ENCODE data around the gene ATG4B. TPM values are rescaled to one million over a fixed set of nuclear protein-coding genes. Genes with fewer than 3 reads are reported as not detected.

The ATG4B gene
- total and polyA plus RNA-seq, 9 of the 15 experiments (the other 6 are each of a cell fraction or from before 2014, with no cell fraction given): 5.9 to 58.8 (median 35.6) TPM

- TF ChIP-seq, protein P1, sequence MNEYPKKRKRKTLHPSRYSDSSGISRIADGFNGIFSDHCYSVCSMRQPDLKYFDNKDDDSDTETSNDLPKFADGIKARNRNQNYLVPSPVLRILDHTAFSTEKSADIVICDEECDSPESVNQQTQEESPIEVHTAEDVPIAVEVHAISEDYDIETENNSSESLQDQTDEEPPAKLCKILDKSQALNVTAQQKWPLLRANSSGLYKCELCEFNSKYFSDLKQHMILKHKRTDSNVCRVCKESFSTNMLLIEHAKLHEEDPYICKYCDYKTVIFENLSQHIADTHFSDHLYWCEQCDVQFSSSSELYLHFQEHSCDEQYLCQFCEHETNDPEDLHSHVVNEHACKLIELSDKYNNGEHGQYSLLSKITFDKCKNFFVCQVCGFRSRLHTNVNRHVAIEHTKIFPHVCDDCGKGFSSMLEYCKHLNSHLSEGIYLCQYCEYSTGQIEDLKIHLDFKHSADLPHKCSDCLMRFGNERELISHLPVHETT (CRISPR knock-in tag; conservative IDR thresholded peaks at IDR 0.05 in 1 of 2, IDR thresholded peaks at IDR 0.05 in 1 of 2): no peak; a peak in 1 of 4 replicates
- TF ChIP-seq, protein P2, sequence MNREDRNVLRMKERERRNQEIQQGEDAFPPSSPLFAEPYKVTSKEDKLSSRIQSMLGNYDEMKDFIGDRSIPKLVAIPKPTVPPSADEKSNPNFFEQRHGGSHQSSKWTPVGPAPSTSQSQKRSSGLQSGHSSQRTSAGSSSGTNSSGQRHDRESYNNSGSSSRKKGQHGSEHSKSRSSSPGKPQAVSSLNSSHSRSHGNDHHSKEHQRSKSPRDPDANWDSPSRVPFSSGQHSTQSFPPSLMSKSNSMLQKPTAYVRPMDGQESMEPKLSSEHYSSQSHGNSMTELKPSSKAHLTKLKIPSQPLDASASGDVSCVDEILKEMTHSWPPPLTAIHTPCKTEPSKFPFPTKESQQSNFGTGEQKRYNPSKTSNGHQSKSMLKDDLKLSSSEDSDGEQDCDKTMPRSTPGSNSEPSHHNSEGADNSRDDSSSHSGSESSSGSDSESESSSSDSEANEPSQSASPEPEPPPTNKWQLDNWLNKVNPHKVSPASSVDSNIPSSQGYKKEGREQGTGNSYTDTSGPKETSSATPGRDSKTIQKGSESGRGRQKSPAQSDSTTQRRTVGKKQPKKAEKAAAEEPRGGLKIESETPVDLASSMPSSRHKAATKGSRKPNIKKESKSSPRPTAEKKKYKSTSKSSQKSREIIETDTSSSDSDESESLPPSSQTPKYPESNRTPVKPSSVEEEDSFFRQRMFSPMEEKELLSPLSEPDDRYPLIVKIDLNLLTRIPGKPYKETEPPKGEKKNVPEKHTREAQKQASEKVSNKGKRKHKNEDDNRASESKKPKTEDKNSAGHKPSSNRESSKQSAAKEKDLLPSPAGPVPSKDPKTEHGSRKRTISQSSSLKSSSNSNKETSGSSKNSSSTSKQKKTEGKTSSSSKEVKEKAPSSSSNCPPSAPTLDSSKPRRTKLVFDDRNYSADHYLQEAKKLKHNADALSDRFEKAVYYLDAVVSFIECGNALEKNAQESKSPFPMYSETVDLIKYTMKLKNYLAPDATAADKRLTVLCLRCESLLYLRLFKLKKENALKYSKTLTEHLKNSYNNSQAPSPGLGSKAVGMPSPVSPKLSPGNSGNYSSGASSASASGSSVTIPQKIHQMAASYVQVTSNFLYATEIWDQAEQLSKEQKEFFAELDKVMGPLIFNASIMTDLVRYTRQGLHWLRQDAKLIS (CRISPR knock-in tag; IDR thresholded peaks at IDR 0.05): peak; percentile 94
- no peak for TF ChIP-seq CBFA2T3 (IDR thresholded peaks at IDR 0.05)
- no peak for TF ChIP-seq GATAD2A (IDR thresholded peaks at IDR 0.05)
- TF ChIP-seq HDAC2 (IDR thresholded peaks at IDR 0.05): no peak
- no peak for TF ChIP-seq ETS2 (tag; IDR thresholded peaks at IDR 0.05; ENCODE audit: borderline replicate concordance, poor library complexity, severe bottlenecking)
- no peak for TF ChIP-seq ZNF436 (CRISPR knock-in tag; IDR thresholded peaks at IDR 0.05)
- no peak for TF ChIP-seq GATA2 (CRISPR knock-in tag; IDR thresholded peaks at IDR 0.05)
- TF ChIP-seq ZNF644 (tag; IDR thresholded peaks at IDR 0.05; ENCODE audit: low read depth): no peak
- TF ChIP-seq RBM25 (IDR thresholded peaks at IDR 0.05; ENCODE audit: low read depth, low read length, severe bottlenecking): peak; percentile 49
- TF ChIP-seq, protein P3, sequence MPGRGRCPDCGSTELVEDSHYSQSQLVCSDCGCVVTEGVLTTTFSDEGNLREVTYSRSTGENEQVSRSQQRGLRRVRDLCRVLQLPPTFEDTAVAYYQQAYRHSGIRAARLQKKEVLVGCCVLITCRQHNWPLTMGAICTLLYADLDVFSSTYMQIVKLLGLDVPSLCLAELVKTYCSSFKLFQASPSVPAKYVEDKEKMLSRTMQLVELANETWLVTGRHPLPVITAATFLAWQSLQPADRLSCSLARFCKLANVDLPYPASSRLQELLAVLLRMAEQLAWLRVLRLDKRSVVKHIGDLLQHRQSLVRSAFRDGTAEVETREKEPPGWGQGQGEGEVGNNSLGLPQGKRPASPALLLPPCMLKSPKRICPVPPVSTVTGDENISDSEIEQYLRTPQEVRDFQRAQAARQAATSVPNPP (IDR thresholded peaks at IDR 0.05; ENCODE audit: borderline replicate concordance, insufficient read depth, insufficient read length): no peak
- no peak for TF ChIP-seq BACH1 (tag; IDR thresholded peaks at IDR 0.05)
- no peak for TF ChIP-seq ZNF121 (CRISPR knock-in tag; conservative IDR thresholded peaks at IDR 0.05)
- TF ChIP-seq SAP30 (IDR thresholded peaks at IDR 0.05; ENCODE audit: borderline replicate concordance, insufficient read depth, low read depth, low read length, poor library complexity, severe bottlenecking): peak; percentile 93
- no peak for TF ChIP-seq HSF4 (CRISPR knock-in tag; IDR thresholded peaks at IDR 0.05; ENCODE audit: borderline replicate concordance)
- 0 out of 2 replicates have a peak, but pooled peaks have one; percentile 28 for TF ChIP-seq ELF4 (CRISPR knock-in tag; IDR thresholded peaks at IDR 0.05)
- peak; percentile 74; the same call in 1 of the 2 replicates for TF ChIP-seq NKRF (IDR thresholded peaks at IDR 0.05; ENCODE audit: borderline replicate concordance)
- 0 out of 2 replicates have a peak, but pooled peaks have one; percentile 30 for TF ChIP-seq PML (IDR thresholded peaks at IDR 0.05; ENCODE audit: low read length)
Observed at GRCh38 chr2:241701399-241702154, 64.1 kb downstream of the ATG4B start, which contains the start of gene ING5 (continued).
